Measurements from ENCODE around the gene SYN1. TPM values are rescaled to one million over a fixed set of nuclear protein-coding genes. Genes with fewer than 3 reads are reported as not detected.
"Not testable (repeated sequence)": the region's sequence is repeated elsewhere in the genome, so short reads cannot be mapped to it uniquely, and the experiment has no call there.

SYN1 gene
- total RNA-seq: 1 to 10 TPM in 2 of 3 donors, under 1 TPM in 1; 0.78 to 4.1 (median 1.6) TPM
- long read RNA-seq, donor 1, partial matches to known transcripts: 0 of 3 reads
- long read RNA-seq, donor 1, other reads (novel, unspliced or antisense): 0 of 3 reads
- long read RNA-seq, donor 2: 0 reads

- no peaks in the 10 kb centered on the region for H3K9me3 ChIP-seq
- H3K36me3 ChIP-seq (ENCODE audit: low read depth): no peaks in the 10 kb centered on the region
- intact Hi-C loops (cut with DNase I, micrococcal nuclease): no loop called here
- peak; percentile 70 to 82 (median 77) for DNase-seq
- peak; percentile 93 for ATAC-seq
- H3K4me1 ChIP-seq (ENCODE audit: low read depth): no peaks in the 10 kb centered on the region
- TF ChIP-seq CTCF (IDR thresholded peaks at IDR 0.05): no peak
- H3K4me3 ChIP-seq: no peak within 1 kb of the TSS
Observed at GRCh38 chrX:47619486-47620302, at the start of gene SYN1. Gene SYN1, minus strand, starts transcription at chrX:47619857. Its CDS starts 129 bp downstream, at chrX:47619728.

GRCh38 chrX:47665797-47666196 lies 46.1 kb upstream of the SYN1 start:
- ATAC-seq; H3K4me3 ChIP-seq; H3K4me1 ChIP-seq (ENCODE audit: low read depth); H3K36me3 ChIP-seq (ENCODE audit: low read depth); DNase-seq; H3K9me3 ChIP-seq; intact Hi-C loops (cut with DNase I, micrococcal nuclease): not testable (repeated sequence)

- Histone ChIP-seq H3K36me3 (ENCODE audit: low read depth) (no peaks in the 10 kb centered on the region), H3K4me1 (ENCODE audit: low read depth) (no peaks in the 10 kb centered on the region), H3K4me3 (no peak overlapping the region), H3K9me3 (no peaks in the 10 kb centered on the region)
- ATAC-seq (no peak), DNase-seq (no peak)
- no peak for TF ChIP-seq CTCF (IDR thresholded peaks at IDR 0.05)
- intact Hi-C loops (cut with DNase I, micrococcal nuclease): no loop called here
Observed at GRCh38 chrX:47664737-47665136, 45.1 kb upstream of the SYN1 start.

- ATAC-seq (no peak), DNase-seq (no peak)
- intact Hi-C loops (cut with DNase I, micrococcal nuclease): no loop called here
- TF ChIP-seq CTCF (IDR thresholded peaks at IDR 0.05): no peak
- H3K4me1 ChIP-seq (ENCODE audit: low read depth): no peaks in the 10 kb centered on the region
- H3K9me3 ChIP-seq: no peaks in the 10 kb centered on the region
- no peak overlapping the region for H3K4me3 ChIP-seq
- no peaks in the 10 kb centered on the region for H3K36me3 ChIP-seq (ENCODE audit: low read depth)
Observed at GRCh38 chrX:47662144-47662657, 42.5 kb upstream of the SYN1 start.

- no peak for ATAC-seq
Observed at GRCh38 chrX:47661539-47661938, 41.9 kb upstream of the SYN1 start.

More at GRCh38 chrX:47661539-47661938, 41.9 kb upstream of the SYN1 start:
- Histone ChIP-seq H3K4me1 (ENCODE audit: low read depth) (no peaks in the 10 kb centered on the region), H3K36me3 (ENCODE audit: low read depth) (no peaks in the 10 kb centered on the region), H3K9me3 (no peaks in the 10 kb centered on the region), H3K4me3 (no peak overlapping the region)
- intact Hi-C loops (cut with DNase I, micrococcal nuclease): no loop called here
- DNase-seq: no peak
- no peak for TF ChIP-seq CTCF (IDR thresholded peaks at IDR 0.05)

Data from mucosa of descending colon (tissue), 3 donors.